HUES64 (cell line): ENCODE measurements around the gene OXSM.

Experiments
- H3K27ac ChIP-seq: 2 replicates; pipeline ENCODE4 v1.7.0; 2013; ENCODE audit warnings: low read depth, low read length, inconsistent platforms
- H3K27me3 ChIP-seq: 2 replicates; pipeline ENCODE4 v1.6.1; 2013; ENCODE audit warnings: mild to moderate bottlenecking, low read length; ENCODE audit not compliant: insufficient read depth
- H3K36me3 ChIP-seq: 2 replicates; pipeline ENCODE4 v1.6.1; 2013; ENCODE audit warnings: mild to moderate bottlenecking, low read length; ENCODE audit not compliant: insufficient read depth
- H3K4me1 ChIP-seq: 2 replicates; pipeline ENCODE4 v1.6.1; 2013; ENCODE audit warnings: mild to moderate bottlenecking, low read length, moderate library complexity; ENCODE audit not compliant: insufficient read depth
- H3K4me3 ChIP-seq: 2 replicates; pipeline ENCODE4 v1.5.1; 2013; ENCODE audit warnings: mild to moderate bottlenecking, low read length, moderate library complexity
- H3K9ac ChIP-seq: 2 replicates; pipeline ENCODE4 v1.6.1; 2013; ENCODE audit warnings: mild to moderate bottlenecking, low read depth, low read length
- H3K9me3 ChIP-seq: 2 replicates; pipeline ENCODE4 v1.6.1; 2013; ENCODE audit warnings: low read depth, low read length; ENCODE audit not compliant: insufficient read depth
- WGBS: fragments of 150-250, 120-280 bp; methylation state at CpG from one replicate; pipeline ENCODE4 v1.1.7; 2013; ENCODE audit warnings: missing lambda C conversion rate; 5-methylcytosine and 5-hydroxymethylcytosine counted together

The OXSM gene

DNA sequence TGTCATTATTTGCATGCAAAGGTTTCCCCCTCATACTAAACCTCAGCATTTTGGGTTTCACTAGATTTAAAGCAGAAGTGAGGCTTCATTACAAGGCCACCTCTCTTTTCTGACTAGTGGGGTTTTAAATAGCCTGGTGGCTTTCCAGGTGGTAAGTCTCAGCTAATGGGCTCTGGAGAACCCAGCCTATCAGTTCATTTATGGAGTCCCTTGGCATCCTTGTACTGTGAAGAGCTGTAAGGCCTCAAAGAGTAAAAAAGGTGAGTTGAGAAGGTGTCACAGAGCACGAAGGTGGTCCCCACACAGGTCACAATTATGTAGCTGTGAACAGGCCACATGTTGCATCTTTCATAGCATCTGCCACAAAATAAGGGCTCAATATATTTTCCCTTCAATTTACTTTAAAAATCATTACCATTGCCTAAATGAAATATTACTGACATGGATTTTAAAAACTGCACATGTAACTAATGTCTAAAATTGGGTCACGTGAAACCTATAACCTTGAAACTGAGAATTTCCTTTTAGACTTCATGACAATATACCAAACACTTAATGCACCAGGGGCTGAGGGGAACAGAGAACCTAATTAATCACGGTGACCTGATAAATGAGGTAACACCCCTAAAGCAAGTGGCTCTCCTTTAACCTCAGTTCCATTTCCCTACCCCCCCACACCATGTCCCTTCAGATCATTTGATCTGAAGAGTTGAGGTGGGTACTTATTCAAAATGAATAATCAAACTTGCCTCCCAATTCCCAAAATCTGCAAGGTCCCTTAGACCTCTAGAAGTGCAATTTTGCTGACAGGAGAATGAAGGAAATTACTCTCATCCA lies 7.9 kb upstream of the OXSM start:
- Histone ChIP-seq H3K9me3 (no peaks in the 10 kb centered on the region), H3K36me3 (peaks cover 14% of the 10 kb centered on the region), H3K4me3 (peak overlapping the region; percentile 88), H3K9ac (no peak overlapping the region), H3K4me1 (peaks cover 11% of the 10 kb centered on the region), H3K27ac (no peak overlapping the region), H3K27me3 (peaks cover 13% of the 10 kb centered on the region; the same call in 1 of the 2 replicates)
- 70% methylated on average over 3 of the region's 3 CpGs for WGBS

DNA sequence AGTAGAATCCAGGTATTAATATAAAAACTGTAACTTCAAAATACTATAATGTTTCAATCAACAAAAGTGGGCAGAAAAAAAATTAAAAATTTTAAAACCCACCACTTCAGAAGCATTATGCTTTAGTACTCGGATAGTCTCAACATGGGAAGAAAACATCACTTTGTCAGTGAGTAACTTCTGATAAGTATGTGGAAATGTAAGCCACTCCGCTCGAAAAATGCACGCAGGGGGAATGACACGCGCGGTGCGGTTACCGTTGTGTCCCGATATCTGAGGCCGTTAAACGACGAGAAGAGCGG lies 7.3 kb upstream of the OXSM start:
- H3K36me3 ChIP-seq, result peaks cover 9% of the 10 kb centered on the region
- no peak overlapping the region for H3K27ac ChIP-seq
- H3K9ac ChIP-seq, result peak overlapping the region; percentile 78
- H3K4me3 ChIP-seq, result peak overlapping the region; percentile 88
- H3K27me3 ChIP-seq, result peaks cover 13% of the 10 kb centered on the region; the same call in 1 of the 2 replicates
- H3K4me1 ChIP-seq, result peaks cover 11% of the 10 kb centered on the region
- 2% methylated on average over 14 of the region's 14 CpGs for WGBS
- no peaks in the 10 kb centered on the region for H3K9me3 ChIP-seq

DNA sequence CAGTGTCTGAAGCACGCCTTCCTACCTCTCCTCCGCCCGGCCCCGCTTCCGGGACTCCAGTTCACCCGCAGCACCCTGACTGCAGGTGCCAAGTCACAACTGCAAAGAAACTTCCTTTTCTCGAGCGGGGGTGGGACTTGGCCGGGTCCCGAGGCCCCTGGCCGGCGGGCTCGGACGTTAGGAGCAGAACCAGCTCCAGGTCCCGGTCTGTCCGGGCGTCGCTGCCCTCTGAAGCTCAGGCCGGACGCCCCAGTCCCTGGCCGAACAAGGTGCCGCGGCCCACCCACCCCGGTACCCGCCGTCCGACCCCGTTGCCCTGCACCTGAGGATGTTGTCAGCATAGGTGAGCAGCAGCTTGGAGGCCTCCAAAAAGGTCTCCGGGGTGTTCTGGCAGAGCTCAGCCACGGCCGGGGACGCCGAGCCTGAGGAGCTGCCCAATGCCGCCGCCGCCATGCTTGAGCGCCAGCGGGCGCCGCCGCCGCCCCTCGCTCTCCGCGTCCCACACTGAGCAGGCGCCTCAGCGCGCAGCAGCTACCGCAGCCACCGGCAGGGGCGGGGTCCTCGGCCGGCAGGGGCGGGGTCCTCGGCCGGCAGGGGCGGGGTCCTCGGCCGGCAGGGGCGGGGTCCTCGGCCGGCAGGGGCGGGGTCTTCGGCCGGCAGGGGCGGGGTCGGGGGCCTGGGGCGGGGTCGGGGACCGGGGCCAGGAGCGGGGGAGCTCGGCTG lies 6.8 kb upstream of the OXSM start, which contains the start of gene NGLY1:
Gene NGLY1, minus strand, starts transcription at position 506 of the 723 bp plus-strand sequence. Its CDS starts 53 bp downstream, at position 453.
- peak within 1 kb of the TSS; percentile 88 for H3K4me3 ChIP-seq
- peaks cover 13% of the 10 kb centered on the region; the same call in 1 of the 2 replicates for H3K27me3 ChIP-seq
- H3K9me3 ChIP-seq, result no peaks in the 10 kb centered on the region
- H3K36me3 ChIP-seq, result peaks cover 4% of the 10 kb centered on the region
- WGBS, result under 1% methylated on average over 72 of the region's 72 CpGs
- peaks cover 11% of the 10 kb centered on the region for H3K4me1 ChIP-seq
- peak within 1 kb of the TSS; percentile 78 for H3K9ac ChIP-seq
- peak within 1 kb of the TSS; percentile 65; the same call in 1 of the 2 replicates for H3K27ac ChIP-seq

DNA sequence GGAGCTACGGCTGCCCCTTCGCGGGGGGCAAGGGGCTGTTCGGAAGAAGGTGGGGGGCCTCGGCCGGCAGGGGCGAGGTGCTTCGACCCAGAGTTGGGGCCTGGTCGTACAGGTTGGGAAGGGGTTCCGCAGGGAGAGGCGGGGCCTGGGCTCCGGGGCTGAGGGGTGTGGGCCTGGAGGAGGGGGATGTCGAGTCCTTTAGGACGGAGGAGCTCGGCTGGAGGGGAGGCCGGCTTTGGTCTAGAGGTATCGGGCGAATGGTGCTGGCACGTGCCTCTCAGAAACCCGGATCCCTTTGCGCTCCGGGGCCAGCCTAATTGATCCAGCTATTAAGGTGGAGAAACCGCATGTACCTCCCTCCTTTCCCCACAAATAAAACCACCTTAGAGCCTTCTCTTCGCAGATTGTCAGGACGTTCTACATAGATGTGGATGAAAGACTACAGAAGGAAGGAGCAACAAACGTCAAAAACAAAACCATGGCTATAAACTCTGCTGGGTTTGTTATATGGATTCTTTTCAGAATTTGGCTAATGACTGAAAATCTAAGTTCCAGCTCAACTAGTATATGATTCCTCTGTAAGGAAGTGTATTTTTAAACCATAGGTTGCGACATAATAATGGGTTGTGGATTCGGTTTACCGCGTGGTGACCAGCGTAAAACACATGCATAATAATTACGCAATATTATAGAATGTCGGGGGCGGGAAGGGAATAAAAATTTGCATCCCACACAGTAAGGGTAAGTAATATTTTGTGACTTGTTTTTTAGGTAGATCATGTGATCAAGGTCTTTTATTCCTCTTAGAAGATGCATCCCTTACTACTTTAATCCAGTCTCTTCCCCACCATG lies 6.0 kb upstream of the OXSM start:
- Histone ChIP-seq H3K27ac (no peak overlapping the region), H3K4me1 (peaks cover 18% of the 10 kb centered on the region), H3K9ac (0 out of 2 replicates have a peak overlapping the region, but pooled peaks have one; percentile 10), H3K27me3 (peaks cover 13% of the 10 kb centered on the region; the same call in 1 of the 2 replicates), H3K4me3 (peak overlapping the region; percentile 61), H3K36me3 (no peaks in the 10 kb centered on the region), H3K9me3 (no peaks in the 10 kb centered on the region)
- 22% methylated on average over 31 of the region's 34 CpGs for WGBS

DNA sequence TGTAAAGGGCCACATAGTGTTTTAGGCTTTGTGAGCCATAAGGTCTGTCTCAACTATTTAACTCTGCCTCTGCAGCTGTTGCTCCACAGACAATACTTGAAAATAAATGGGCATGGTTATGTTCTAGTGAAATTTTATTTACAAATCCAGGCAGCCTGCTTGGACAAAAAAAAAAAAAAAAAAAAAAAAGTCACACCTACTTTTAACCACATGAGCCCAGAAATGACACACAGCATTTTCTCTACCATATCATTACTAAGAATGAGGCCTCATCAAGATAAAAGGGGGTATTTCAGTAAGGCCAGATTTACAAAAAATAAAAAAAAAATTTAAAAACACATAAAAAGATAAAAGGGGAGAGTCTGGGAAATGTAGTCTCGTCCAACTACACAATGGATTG lies 4.9 kb upstream of the OXSM start:
- H3K27ac ChIP-seq, result no peak overlapping the region
- no peaks in the 10 kb centered on the region for H3K9me3 ChIP-seq
- H3K36me3 ChIP-seq, result no peaks in the 10 kb centered on the region
- H3K4me3 ChIP-seq, result no peak overlapping the region
- no peak overlapping the region for H3K9ac ChIP-seq
- H3K4me1 ChIP-seq, result peaks cover 23% of the 10 kb centered on the region
- WGBS, result no CpG with 5 or more reads among the region's 1 CpG
- peaks cover 13% of the 10 kb centered on the region; the same call in 1 of the 2 replicates for H3K27me3 ChIP-seq

DNA sequence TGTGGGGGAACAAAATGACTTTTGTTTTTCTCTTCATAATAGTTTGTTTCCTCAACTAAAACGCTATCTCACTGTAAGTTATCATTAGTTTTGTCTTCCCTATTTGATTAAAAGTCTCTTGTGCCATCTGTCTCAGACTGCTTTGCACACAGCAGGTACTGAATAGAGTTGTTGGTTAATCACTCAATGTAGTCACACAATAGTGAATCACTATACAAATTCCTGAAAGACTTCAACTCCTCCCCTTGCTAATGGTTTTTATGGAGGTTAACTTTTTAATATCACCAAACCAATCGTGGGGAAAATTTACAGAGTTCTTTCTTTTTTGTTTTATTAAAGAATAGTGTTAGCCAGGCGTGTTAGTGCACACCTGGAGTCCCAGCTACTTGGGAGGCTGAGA lies 4.1 kb upstream of the OXSM start:
- Histone ChIP-seq H3K9me3 (no peaks in the 10 kb centered on the region), H3K4me3 (no peak overlapping the region), H3K36me3 (no peaks in the 10 kb centered on the region), H3K9ac (no peak overlapping the region), H3K27me3 (peaks cover 13% of the 10 kb centered on the region; the same call in 1 of the 2 replicates), H3K27ac (no peak overlapping the region), H3K4me1 (peaks cover 23% of the 10 kb centered on the region)
- WGBS, result 76% methylated on average over 3 of the region's 3 CpGs

DNA sequence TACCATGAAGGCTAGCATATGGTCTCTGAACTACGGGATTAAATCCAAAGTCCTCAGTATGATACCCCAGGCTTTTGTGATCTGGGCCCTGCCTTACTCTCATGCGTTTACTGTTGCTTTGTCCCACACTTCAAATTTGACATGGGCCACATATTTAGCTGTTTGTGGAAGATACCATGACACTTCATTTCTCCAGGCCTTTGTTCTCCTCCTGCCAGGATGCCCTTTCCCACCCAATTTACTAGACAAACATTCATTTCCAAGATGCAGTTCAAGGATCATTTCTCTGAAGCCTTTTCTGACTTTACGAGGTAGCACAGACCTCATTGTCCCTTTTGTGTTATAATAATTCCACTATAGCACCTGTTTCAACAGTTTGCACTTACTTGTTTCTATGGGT lies 2.2 kb upstream of the OXSM start:
- H3K9ac ChIP-seq, result no peak overlapping the region

DNA sequence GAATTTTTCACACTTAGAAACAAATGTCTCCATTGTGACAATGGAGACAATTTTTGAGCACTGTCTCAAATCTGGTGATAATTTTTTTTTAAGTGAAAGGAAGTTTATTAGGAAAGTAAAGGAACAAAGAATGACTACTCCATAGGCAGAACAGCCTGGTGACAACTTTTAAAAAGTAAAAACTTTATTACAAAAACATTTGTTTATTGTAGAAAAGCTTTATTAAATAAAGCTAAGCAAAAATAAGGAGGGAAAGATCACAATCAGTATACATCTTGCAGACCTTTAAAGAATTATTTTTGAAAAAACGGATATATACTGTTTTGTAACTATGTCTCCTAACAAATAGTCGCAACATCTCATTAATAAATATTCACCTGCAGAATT lies 688 bp upstream of the OXSM start:
- Histone ChIP-seq H3K4me1 (peaks cover 12% of the 10 kb centered on the region), H3K9me3 (no peaks in the 10 kb centered on the region), H3K36me3 (no peaks in the 10 kb centered on the region), H3K4me3 (peak overlapping the region; percentile 59), H3K9ac (peak overlapping the region; percentile 48; the same call in 1 of the 2 replicates), H3K27me3 (peaks cover 10% of the 10 kb centered on the region; the same call in 1 of the 2 replicates), H3K27ac (no peak overlapping the region)
- 64% methylated on average over 2 of the region's 2 CpGs for WGBS

More for the DNA sequence above, 2.2 kb upstream of the OXSM start:
- 94% methylated on average over 3 of the region's 3 CpGs for whole genome bisulfite sequencing
- H3K36me3 ChIP-seq, result no peaks in the 10 kb centered on the region
- peaks cover 12% of the 10 kb centered on the region for H3K4me1 ChIP-seq
- no peak overlapping the region for H3K27ac ChIP-seq
- H3K4me3 ChIP-seq, result no peak overlapping the region
- H3K9me3 ChIP-seq, result no peaks in the 10 kb centered on the region
- H3K27me3 ChIP-seq, result peaks cover 13% of the 10 kb centered on the region; the same call in 1 of the 2 replicates

DNA sequence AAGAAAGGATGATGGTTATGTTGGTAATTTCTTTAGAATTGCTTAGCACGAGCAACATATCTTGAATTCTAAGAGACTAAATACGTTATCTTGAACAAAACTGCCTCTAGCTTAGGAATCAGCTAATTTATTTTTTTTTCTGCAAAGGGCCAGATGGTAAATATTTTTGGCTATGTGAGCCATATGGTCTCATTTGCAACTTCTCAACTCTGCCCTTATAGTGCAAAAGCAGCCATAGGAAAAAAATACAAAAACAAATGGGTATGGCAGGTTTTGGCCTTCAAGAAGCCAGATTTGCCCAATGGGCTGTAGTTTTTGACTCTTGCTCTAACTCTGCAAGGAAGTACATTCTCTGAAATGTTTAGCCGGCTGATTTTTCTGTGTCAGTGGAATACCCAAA lies 11.9 kb downstream of the OXSM start:
- WGBS, result 100% methylated on average over 3 of the region's 3 CpGs
- no peak overlapping the region for H3K27ac ChIP-seq
- H3K9me3 ChIP-seq, result no peaks in the 10 kb centered on the region
- no peak overlapping the region for H3K9ac ChIP-seq
- no peaks in the 10 kb centered on the region for H3K27me3 ChIP-seq
- no peak overlapping the region for H3K4me3 ChIP-seq
- no peaks in the 10 kb centered on the region for H3K36me3 ChIP-seq
- H3K4me1 ChIP-seq, result no peaks in the 10 kb centered on the region

DNA sequence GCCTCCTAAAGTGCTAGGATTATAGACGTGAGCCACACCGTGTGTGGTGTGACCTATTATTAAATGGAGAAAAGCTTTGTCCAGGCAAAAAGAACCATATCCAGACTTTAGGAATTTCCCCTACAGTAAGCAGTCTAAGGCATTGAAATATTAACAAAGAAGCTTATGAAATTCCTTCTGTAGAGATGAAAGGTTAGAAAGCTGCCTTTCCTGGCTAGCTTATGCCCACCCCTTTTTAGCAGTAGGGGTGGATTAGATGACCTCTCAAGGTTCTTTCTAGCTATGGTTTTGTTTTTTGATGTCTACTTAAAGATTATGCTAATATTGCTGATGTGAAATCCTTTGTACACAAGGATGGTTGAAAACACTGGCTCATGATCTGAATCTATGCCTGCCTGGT lies 13.9 kb downstream of the OXSM start:
- H3K4me1 ChIP-seq, result no peaks in the 10 kb centered on the region
- H3K9ac ChIP-seq, result no peak overlapping the region
- H3K9me3 ChIP-seq, result no peaks in the 10 kb centered on the region
- no peak overlapping the region for H3K27ac ChIP-seq
- WGBS, result 90% methylated on average over 2 of the region's 2 CpGs
- H3K36me3 ChIP-seq, result no peaks in the 10 kb centered on the region
- H3K27me3 ChIP-seq, result no peaks in the 10 kb centered on the region
- H3K4me3 ChIP-seq, result no peak overlapping the region
